Measurements from ENCODE around the gene TMEM167B.
A peak's percentile ranks its signal among the peaks of the same experiment; 100 is the strongest.

Gene TMEM167B

DNA sequence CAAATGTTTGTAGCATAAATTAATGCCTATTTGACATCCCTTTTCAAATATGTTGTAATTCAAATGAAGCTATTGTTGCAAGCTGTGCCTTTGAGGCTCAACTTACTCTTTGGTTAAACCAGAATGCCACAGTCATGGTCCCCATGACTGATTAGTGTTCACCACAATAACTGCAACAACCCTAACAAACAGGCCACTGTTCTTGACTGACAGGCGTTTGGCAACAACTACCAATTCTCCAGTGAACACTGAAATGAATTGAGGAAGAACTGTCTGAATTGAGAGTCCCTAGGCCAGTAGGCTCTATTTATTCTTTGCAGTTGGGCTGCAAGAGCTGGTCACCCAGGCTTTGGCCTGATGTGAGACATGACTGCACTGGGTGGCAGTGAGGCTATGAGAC lies 6.6 kb upstream of the TMEM167B start:
- no peak for DNase-seq

- no peak for DNase-seq
Measured at GRCh38 chr1:109084563-109085517, 5.7 kb upstream of the TMEM167B start.

DNA sequence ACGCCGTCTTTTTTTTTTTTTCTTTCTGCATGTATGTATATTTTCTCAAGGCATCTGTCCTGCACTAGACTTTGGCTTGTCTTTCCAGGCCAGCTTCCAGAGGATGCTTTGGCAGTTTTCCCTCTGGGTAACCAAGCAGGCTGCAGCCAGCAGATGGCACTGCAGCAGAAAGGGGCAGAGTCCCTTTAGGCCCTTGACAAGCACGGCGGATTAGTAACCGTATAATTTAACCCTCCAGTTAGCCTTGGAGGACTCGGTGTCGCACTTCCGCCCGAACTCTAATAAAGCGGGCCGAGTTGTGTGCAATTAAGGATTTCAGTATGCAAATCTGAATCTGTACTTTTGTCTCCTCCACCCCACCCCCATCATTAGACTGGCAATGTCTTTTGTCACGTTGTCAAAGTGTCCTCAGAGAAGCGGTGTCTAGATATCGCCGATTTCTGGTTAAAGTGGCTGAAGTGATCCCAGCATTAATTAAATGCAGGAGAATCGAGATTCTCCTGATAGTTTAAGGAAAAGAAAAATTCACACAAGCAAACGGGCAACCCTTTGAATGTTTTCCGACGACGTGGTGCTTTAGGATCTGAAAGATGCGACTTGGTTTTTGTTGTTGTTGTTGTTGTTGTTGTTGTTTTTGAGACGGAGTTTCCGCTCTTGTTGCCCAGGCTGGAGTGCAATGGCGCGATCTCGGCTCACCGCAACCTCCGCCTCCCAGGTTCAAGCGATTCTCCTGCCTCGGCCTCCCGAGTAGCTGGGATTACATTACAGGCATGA lies 1.1 kb upstream of the TMEM167B start:
- DNase-seq, result peak; percentile 80

DNA sequence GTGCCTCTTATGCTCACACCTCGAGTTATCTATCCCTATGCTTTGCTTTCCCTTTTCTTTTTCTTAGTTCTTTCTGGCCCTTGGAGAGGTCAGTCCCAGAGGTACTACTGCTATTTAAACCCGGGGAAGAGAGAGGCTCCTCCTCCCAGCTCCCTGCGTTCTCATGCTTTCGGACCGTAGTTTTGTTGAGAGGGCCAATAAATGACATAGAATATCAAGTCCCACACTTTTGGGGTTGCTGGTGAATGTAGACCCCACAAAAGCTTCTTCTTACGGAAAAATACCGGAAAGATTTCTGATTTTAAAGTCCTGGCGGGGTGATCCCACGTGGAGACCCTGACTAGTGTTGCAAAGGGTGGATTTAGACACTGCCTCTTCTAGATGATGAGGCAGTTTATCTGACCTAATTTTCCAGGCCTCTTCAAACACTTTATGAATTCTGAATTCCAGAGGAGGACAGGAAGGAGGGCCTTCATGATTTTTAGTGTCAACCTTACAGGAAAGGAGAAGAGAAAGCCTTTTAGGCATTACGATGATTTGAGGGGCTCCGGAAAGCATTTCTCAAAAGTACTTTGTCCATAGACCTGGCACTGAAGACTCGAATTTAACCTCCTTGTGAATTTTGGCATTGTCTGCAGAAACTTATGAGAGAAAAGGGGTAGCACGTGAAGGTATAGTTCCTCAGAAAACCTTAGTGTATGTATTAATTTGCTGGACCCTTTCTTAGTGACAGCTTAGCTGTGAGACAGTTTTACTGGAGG lies 694 bp downstream of the TMEM167B start:
- DNase-seq, result peak; percentile 45

DNA sequence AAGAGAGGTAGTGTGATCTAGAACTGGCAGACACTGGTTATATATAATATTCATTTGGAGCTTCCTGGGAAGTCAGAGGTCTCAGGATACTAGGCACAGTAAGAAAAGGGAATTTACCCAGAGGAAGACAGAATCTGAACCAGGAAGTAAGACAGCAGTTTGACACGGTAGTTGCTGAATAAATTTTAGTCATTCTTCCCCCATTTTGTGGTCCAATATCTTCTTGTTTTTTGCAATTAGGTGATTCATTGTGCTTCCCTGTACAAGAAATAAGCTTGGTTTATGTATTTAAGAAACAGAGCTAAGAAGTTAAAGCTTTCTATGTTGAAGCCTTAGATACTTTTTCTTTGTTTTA lies 1.3 kb downstream of the TMEM167B start:
- no peak for DNase-seq

DNA sequence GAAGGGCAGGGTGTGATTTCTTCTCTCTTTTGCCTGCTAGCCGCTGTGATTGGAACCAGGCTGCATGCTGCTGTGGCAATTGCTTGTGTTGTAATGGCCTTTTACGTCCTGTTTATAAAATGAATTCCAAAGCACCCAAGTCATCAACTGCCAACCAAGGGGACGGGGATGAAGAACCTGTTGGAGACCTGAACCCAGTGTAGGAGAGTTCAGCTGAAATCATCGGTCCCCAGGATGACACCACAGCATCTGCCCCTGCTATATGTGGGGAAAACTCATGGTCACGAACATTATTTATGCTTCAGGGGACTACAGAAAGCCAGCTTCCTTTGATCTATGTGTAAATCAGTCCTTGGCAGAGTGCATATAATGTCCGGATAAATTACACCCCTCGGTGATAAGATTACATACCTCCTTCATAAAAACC lies 3.8 kb downstream of the TMEM167B start:
- DNase-seq, result no peak

DNA sequence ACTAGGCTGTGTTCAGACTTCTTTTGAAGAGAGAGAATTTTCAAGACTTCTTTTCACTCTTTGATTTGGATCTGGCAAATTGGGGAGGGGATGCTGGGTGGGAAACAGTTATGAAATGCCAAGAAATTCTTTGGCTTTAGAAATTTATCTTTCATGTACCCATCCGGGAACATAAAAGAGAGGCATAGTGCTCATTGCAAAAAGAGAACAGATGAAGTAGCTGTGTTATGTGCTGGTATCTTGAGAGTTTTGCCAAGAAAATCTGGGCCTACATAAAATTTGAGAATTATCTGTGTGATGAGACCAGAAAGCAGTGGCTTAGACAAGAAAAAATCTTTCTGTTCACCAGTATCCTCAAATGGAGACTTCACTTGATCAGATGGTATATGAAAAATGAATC lies 4.3 kb downstream of the TMEM167B start:
- DNase-seq, result no peak

DNA sequence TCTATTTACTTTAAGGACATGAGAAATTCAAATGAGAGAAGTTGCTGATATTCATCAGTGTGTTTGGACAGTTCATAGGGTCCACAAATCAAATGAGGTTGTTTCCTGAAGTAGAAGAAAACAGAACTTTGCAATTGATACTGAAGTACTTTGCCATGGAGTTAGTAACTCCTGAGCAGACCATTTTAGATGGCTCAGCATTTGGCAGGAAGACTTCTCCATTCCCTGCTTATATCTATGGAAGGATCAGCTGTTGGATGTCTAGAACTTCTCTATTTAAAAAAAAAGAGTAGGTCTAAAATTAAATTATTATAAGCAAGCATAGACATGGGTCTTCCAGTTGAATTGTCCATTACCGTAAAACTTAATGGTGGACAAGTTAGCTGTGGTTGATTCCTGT lies 5.1 kb downstream of the TMEM167B start:
- no peak for DNase-seq

GRCh38 chr1:109096120-109096519 lies 5.6 kb downstream of the TMEM167B start:
- DNase-seq, result no peak

- DNase-seq, result peak; percentile 84
Measured at GRCh38 chr1:109099938-109100773, 9.6 kb downstream of the TMEM167B start.

GRCh38 chr1:109104364-109105151 lies 14.0 kb downstream of the TMEM167B start:
- no peak for DNase-seq

- no peak for DNase-seq
Measured at GRCh38 chr1:109105881-109106280, 15.3 kb downstream of the TMEM167B start.

DNA sequence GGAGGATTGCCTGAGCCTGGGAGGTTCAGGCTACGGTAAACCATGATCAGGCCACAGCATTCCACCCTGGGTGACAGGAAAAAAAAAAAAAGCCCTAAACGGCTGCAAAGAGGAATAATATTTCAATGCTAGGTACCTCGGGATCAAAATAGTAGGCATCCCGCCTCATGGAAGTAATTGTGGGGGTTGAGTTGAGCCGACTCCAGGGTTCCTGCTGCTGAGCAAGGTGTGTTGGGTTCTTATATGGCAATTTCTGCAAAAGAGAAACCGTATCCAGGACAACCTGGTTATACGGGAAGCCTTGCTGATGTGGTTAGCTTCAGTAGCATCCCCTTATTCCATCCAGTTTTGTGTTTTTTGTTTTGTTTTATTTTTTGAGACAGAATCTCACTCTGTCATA lies 17.2 kb downstream of the TMEM167B start:
- no peak for DNase-seq

DNA sequence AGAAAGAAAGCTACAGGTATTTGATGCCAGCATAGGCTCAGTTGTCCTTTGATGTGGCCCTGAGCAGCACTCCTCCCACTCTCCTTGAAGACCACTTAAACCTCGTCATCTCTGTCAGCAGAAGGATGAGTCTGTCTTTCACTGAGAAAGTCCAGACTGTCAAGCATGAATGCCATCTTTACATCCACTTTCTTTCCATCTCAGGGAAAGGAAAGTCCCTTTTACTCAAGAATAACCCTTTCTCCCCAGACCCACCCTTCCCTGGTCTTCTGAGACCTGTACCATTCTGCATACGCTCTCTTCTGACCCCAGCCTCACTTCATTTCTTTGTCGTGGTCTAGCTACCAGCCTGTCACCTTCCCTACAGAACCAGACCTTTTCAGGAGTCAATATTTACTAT lies 19.3 kb downstream of the TMEM167B start:
- DNase-seq, result no peak

GRCh38 chr1:109111386-109112055 lies 21.0 kb downstream of the TMEM167B start:
- DNase-seq, result no peak

GRCh38 chr1:109112056-109112651 lies 21.6 kb downstream of the TMEM167B start:
- DNase-seq, result no peak

DNA sequence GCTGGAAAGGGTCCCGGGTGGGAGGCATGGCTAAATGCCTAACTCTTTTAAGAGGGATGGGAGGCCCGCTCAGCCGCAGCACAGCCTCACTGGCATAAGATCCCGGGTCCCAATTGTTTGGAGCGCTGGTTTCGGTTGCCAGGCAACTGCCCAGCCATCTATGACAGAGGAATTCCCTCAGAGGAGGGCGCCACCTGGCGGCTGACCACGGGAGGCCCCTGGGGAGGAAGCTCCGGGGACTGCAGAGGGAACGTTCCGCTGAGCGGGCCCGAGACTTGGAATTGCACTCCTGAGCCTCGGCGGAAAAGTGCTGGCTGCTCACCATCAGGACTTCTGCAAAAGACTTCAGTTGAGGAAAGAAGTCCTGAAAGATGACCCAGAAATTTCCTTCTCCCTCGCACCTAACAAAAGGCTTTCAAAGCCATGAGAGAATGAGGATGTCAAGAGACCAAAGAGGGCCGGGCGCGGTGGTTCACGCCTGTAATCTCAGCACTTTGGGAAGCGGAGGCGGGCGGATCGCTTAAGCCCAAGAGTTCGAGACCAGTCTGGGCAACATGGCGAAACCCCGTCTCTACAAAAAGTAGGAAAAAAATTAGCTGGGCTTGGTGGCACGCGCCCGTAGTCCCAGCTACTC lies 22.2 kb downstream of the TMEM167B start:
- DNase-seq, result peak; percentile 91

GRCh38 chr1:109113590-109114341 lies 23.2 kb downstream of the TMEM167B start, which contains the start of gene ELAPOR1:
ELAPOR1 (plus strand) TSS chr1:109114115; CDS start chr1:109114184, 69 bp downstream.
- DNase-seq, result peak; percentile 72

GRCh38 chr1:109114342-109114674 lies 23.7 kb downstream of the TMEM167B start:
- no peak for DNase-seq

Data from DMS79 treated with DMSO at 0.1 percent for 48 hours (cell line).